B cell (primary cell): ENCODE measurements around the gene TAS1R2. TPM values are rescaled to one million over a fixed set of nuclear protein-coding genes. Genes with fewer than 3 reads are reported as not detected.
"Not testable (repeated sequence)": the region's sequence is repeated elsewhere in the genome, so short reads cannot be mapped to it uniquely, and the experiment has no call there.

Source experiments
- ATAC-seq: fragments of 200-7000 bp; cut with Tn5 transposase; one replicate; pipeline ENCODE4 v1.10.0; 2021; ENCODE audit warnings: low read depth, mild to moderate bottlenecking, moderate number of reproducible peaks, moderate library complexity
- CTCF ChIA-PET: fragments of 350-600 bp; sonication (Branson Sonifier 250); formaldehyde crosslinking; loops from one replicate; lab custom pipeline; 2021; ENCODE audit warnings: antibody characterized with exemption, inconsistent platforms; lab: Charles Lee
- POLR2A ChIA-PET: fragments of 350-600 bp; sonication (Branson Sonifier 250); formaldehyde crosslinking; loops from one replicate; lab custom pipeline; 2021; ENCODE audit warnings: antibody characterized with exemption; lab: Charles Lee
- DNase-seq: peaks from one replicate; pipeline ENCODE4 v3.0.0; 2013
- H2AFZ ChIP-seq: 2 replicates; pipeline ENCODE4 v1.6.1; 2012; ENCODE audit warnings: mild to moderate bottlenecking, low read depth, low read length; ENCODE audit not compliant: insufficient read depth, poor library complexity, severe bottlenecking
- H3K27ac ChIP-seq, 2 donors: 1 replicate in 1 of 2; 2 replicates in 1 of 2; pipeline ENCODE4 v1.5.1; 2012 to 2013; ENCODE audit warnings: low read length in 2 of 2, mild to moderate bottlenecking in 2 of 2, moderate library complexity in 1 of 2
- H3K27me3 ChIP-seq, 4 experiments: fragments of 200-600 bp in 1 of 4; sonication (generic) in 1 of 4; replicated peaks in 1 of 4; 1 replicate in 2 of 4; 2 replicates in 2 of 4; pipeline versions ENCODE4 v1.6.1 to v1.7.0; 2013 to 2016; ENCODE audit warnings: low read length in 3 of 4, mild to moderate bottlenecking in 2 of 4, mixed read lengths in 1 of 4, moderate library complexity in 1 of 4; ENCODE audit not compliant: insufficient read depth in 4 of 4, control insufficient read depth in 3 of 4; ENCODE audit errors: control extremely low read depth in 1 of 4
- H3K36me3 ChIP-seq, 2 experiments: replicated peaks in 1 of 2; 1 replicate in 1 of 2; 2 replicates in 1 of 2; pipeline versions ENCODE4 v1.6.1 to v1.7.1; 2013; ENCODE audit warnings: low read length in 1 of 2; ENCODE audit not compliant: insufficient read depth in 2 of 2, control insufficient read depth in 1 of 2; ENCODE audit errors: control extremely low read depth in 1 of 2, extremely low read depth in 1 of 2
- H3K4me1 ChIP-seq, 2 donors: fragments of 200-600 bp in 1 of 2; sonication (generic) in 1 of 2; 1 replicate in 1 of 2; 2 replicates in 1 of 2; pipeline versions ENCODE4 v1.5.1 to v1.6.1; 2013 to 2017; ENCODE audit warnings: low read length in 2 of 2; ENCODE audit not compliant: control insufficient read depth in 2 of 2, insufficient read depth in 2 of 2
- H3K4me2 ChIP-seq: replicated peaks from 2 replicates; pipeline ENCODE3; 2012; ENCODE audit warnings: mild to moderate bottlenecking, low read depth, low read length; ENCODE audit not compliant: poor library complexity, severe bottlenecking
- H3K4me3 ChIP-seq, 5 experiments: fragments of 200-600 bp in 1 of 5; sonication (generic) in 1 of 5; 1 replicate in 3 of 5; 2 replicates in 2 of 5; pipeline versions ENCODE4 v1.5.1 to v1.7.0; 2011 to 2016; ENCODE audit warnings: low read length in 4 of 5, mild to moderate bottlenecking in 4 of 5, low read depth in 2 of 5, control low read depth in 1 of 5, moderate library complexity in 1 of 5; ENCODE audit not compliant: insufficient read depth in 1 of 5; ENCODE audit errors: control extremely low read depth in 1 of 5, extremely low read depth in 1 of 5
- H3K79me2 ChIP-seq: fragments of 200-600 bp; sonication (generic); one replicate; pipeline ENCODE4 v1.6.0; 2016; ENCODE audit warnings: low read length; ENCODE audit not compliant: control insufficient read depth, insufficient read depth
- H3K9ac ChIP-seq: fragments of 200-600 bp; sonication (generic); 2 replicates; pipeline ENCODE4 v1.6.1; 2017; ENCODE audit warnings: mild to moderate bottlenecking, low read length, moderate library complexity
- H3K9me3 ChIP-seq, 3 donors: one replicate each; pipeline versions ENCODE4 v1.6.1 to v1.7.1; 2013; ENCODE audit warnings: low read length in 2 of 3; ENCODE audit not compliant: control insufficient read depth in 2 of 3, insufficient read depth in 1 of 3; ENCODE audit errors: control extremely low read depth in 1 of 3
- H4K20me1 ChIP-seq: 2 replicates; pipeline ENCODE4 v1.6.0; 2012; ENCODE audit warnings: mild to moderate bottlenecking, low read length; ENCODE audit not compliant: insufficient read depth, control insufficient read depth, poor library complexity, severe bottlenecking
- H3K27ac Mint-ChIP-seq: one replicate; pipeline ENCODE4 v1.8.0; 2021; ENCODE audit warnings: mixed read lengths
- H3K27me3 Mint-ChIP-seq: one replicate; pipeline ENCODE4 v1.8.0; 2021; ENCODE audit warnings: mixed read lengths
- H3K4me1 Mint-ChIP-seq: one replicate; pipeline ENCODE4 v1.8.0; 2021; ENCODE audit warnings: mixed read lengths
- H3K4me3 Mint-ChIP-seq: one replicate; pipeline ENCODE4 v1.8.0; 2021; ENCODE audit warnings: mixed read lengths
- H3K9me3 Mint-ChIP-seq: one replicate; pipeline ENCODE4 v1.8.0; 2022; ENCODE audit warnings: mixed read lengths; ENCODE audit not compliant: insufficient read depth
- CTCF ChIP-seq: fragments of 200-600 bp; IDR thresholded peaks from one replicate; pipeline ENCODE4 v1.8.0; 2022; ENCODE audit warnings: antibody characterized with exemption, mild to moderate bottlenecking
- EZH2 ChIP-seq: IDR thresholded peaks from 2 replicates; pipeline ENCODE4 v1.6.1; 2012; ENCODE audit warnings: borderline replicate concordance, low read depth, mild to moderate bottlenecking, moderate library complexity, low read length; ENCODE audit not compliant: insufficient read depth, poor library complexity, severe bottlenecking
- WGBS: methylation state at CpG from one replicate; pipeline ENCODE4 v1.1.5; 2013; ENCODE audit warnings: missing lambda C conversion rate; ENCODE audit not compliant: insufficient coverage; 5-methylcytosine and 5-hydroxymethylcytosine counted together
- intact Hi-C: fragments of 100-400 bp; cut with micrococcal nuclease; formaldehyde crosslinking; loops from one replicate; pipeline ENCODE4 v1.10.0; 2022
- polyA plus RNA-seq: library from polyadenylated mRNA; depleted of rRNA; stranded (reverse); fragments of >200 nt; gene quantifications from 2 replicates; pipeline ENCODE4 v1.2.3, GENCODE V29; 2012
- total RNA-seq, 2 donors: library from RNA; stranded (reverse); fragments of 120-200 nt in 1 of 2; gene quantifications; 1 replicate in 1 of 2; 2 replicates in 1 of 2; pipeline versions ENCODE4 v1.2.3 to v1.2.4, GENCODE V29; 2013 to 2022

The TAS1R2 gene
- total and polyA plus RNA-seq, 2 donors (not counting 1 experiment from before 2014, with no cell fraction given): not detected

- Histone ChIP-seq H3K27ac (no peak overlapping the region), H2AFZ (no peak overlapping the region), H3K36me3 (peaks cover 0 to 3% of the 10 kb centered on the region in 2 experiments), H3K4me1 (peaks cover 0 to 4% of the 10 kb centered on the region in 2 donors), H3K4me2 (no peak overlapping the region), H3K9ac (no peak overlapping the region), H3K79me2 (no peaks in the 10 kb centered on the region), H3K4me3 (no peak overlapping the region), H3K9me3 (no peaks in the 10 kb centered on the region), H4K20me1 (no peaks in the 10 kb centered on the region), H3K27me3 (no peaks in the 10 kb centered on the region)
- Mint-ChIP-seq H3K4me1 (peaks cover 5% of the 10 kb centered on the region), H3K9me3 (no peaks in the 10 kb centered on the region), H3K27ac (no peak overlapping the region), H3K4me3 (no peak overlapping the region), H3K27me3 (peaks cover 10% of the 10 kb centered on the region)
- DNase-seq (no peak), ATAC-seq (no peak)
- TF ChIP-seq CTCF: no peak
- no peak for TF ChIP-seq EZH2
- WGBS: 97% methylated on average over 6 of the region's 7 CpGs
- intact Hi-C loops: no loop called here
- POLR2A ChIA-PET: no interaction called here
- CTCF ChIA-PET: no interaction called here
Measured at GRCh38 chr1:18871401-18872070, 12.1 kb upstream of the TAS1R2 start.

GRCh38 chr1:18870957-18871356 is 11.5 kb upstream of the TAS1R2 start:
- Mint-ChIP-seq H3K4me1 (peaks cover 5% of the 10 kb centered on the region), H3K27ac (no peak overlapping the region), H3K4me3 (no peak overlapping the region), H3K27me3 (peaks cover 10% of the 10 kb centered on the region), H3K9me3 (no peaks in the 10 kb centered on the region)
- H3K9me3 ChIP-seq: no peaks in the 10 kb centered on the region
- no peaks in the 10 kb centered on the region for H3K27me3 ChIP-seq
- no peak overlapping the region for H3K27ac ChIP-seq
- ChIA-PET POLR2A (no interaction called here), CTCF (no interaction called here)
- ATAC-seq: no peak
- H3K4me2 ChIP-seq: no peak overlapping the region
- H3K36me3 ChIP-seq: peaks cover 0 to 3% of the 10 kb centered on the region in 2 experiments
- peaks cover 0 to 4% of the 10 kb centered on the region in 2 donors for H3K4me1 ChIP-seq
- WGBS: 100% methylated on average over 8 of the region's 10 CpGs
- TF ChIP-seq EZH2 (no peak), CTCF (no peak)
- intact Hi-C loops: no loop called here
- H3K4me3 ChIP-seq: no peak overlapping the region
- H3K79me2 ChIP-seq: no peaks in the 10 kb centered on the region
- no peak overlapping the region for H3K9ac ChIP-seq
- no peak for DNase-seq
- H2AFZ ChIP-seq: no peak overlapping the region
- H4K20me1 ChIP-seq: no peaks in the 10 kb centered on the region

GRCh38 chr1:18870595-18870865 is 11.1 kb upstream of the TAS1R2 start:
- POLR2A ChIA-PET, H3K4me3 ChIP-seq, ATAC-seq, H3K27ac Mint-ChIP-seq, H3K4me3 Mint-ChIP-seq, H3K79me2 ChIP-seq, H3K4me2 ChIP-seq, H3K27me3 ChIP-seq, H3K27me3 Mint-ChIP-seq, H3K27ac ChIP-seq, H2AFZ ChIP-seq, H3K9me3 Mint-ChIP-seq, H4K20me1 ChIP-seq, DNase-seq, intact Hi-C loops, H3K9ac ChIP-seq, H3K4me1 Mint-ChIP-seq, H3K4me1 ChIP-seq, CTCF ChIA-PET, H3K36me3 ChIP-seq, H3K9me3 ChIP-seq: not testable (repeated sequence)
- no CpG with 5 or more reads among the region's 3 CpGs for WGBS
